Mesendoderm (in vitro differentiated cells): Measurements from ENCODE around the gene FAM3D.
A peak's percentile ranks its signal among the peaks of the same experiment; 100 is the strongest.

Experiments used
- DNase-seq: peaks from one replicate; pipeline ENCODE4 v3.0.0; 2013
- H2AK5ac ChIP-seq: 2 replicates; pipeline ENCODE4 v1.6.1; 2013; ENCODE audit warnings: low read length, inconsistent platforms
- H2BK120ac ChIP-seq: 2 replicates; pipeline ENCODE4 v1.6.1; 2013; ENCODE audit warnings: low read depth, mild to moderate bottlenecking, low read length, moderate library complexity, mixed read lengths
- H2BK15ac ChIP-seq: replicated peaks from 2 replicates; pipeline ENCODE4 v1.6.1; 2013; ENCODE audit warnings: low read depth, mild to moderate bottlenecking, moderate library complexity
- H2BK5ac ChIP-seq: 2 replicates; pipeline ENCODE4 v1.6.1; 2013; ENCODE audit warnings: low read length, inconsistent platforms
- H3K18ac ChIP-seq: 2 replicates; pipeline ENCODE4 v1.6.1; 2013; ENCODE audit warnings: mild to moderate bottlenecking, low read length, mixed read lengths
- H3K23ac ChIP-seq: one replicate; pipeline ENCODE4 v1.6.1; 2013; ENCODE audit warnings: low read length
- H3K27ac ChIP-seq: 2 replicates; pipeline ENCODE4 v1.5.1; 2013; ENCODE audit warnings: low read depth, mild to moderate bottlenecking, inconsistent platforms, low read length, moderate library complexity
- H3K27me3 ChIP-seq: 2 replicates; pipeline ENCODE4 v1.6.1; 2013; ENCODE audit warnings: low read length, control low read depth, mild to moderate bottlenecking, inconsistent platforms; ENCODE audit not compliant: insufficient read depth, poor library complexity
- H3K36me3 ChIP-seq: 2 replicates; pipeline ENCODE4 v1.6.1; 2013; ENCODE audit warnings: low read length, inconsistent platforms; ENCODE audit not compliant: control insufficient read depth, insufficient read depth
- H3K4ac ChIP-seq: one replicate; pipeline ENCODE4 v1.6.1; 2013; ENCODE audit warnings: low read depth, mild to moderate bottlenecking, low read length, moderate library complexity
- H3K4me1 ChIP-seq: 2 replicates; pipeline ENCODE4 v1.6.1; 2013; ENCODE audit warnings: low read depth, low read length, inconsistent platforms; ENCODE audit not compliant: control insufficient read depth
- H3K4me2 ChIP-seq: 2 replicates; pipeline ENCODE4 v1.6.1; 2013; ENCODE audit warnings: low read length
- H3K4me3 ChIP-seq: 2 replicates; pipeline ENCODE4 v1.5.1; 2013; ENCODE audit warnings: mild to moderate bottlenecking, low read length
- H3K56ac ChIP-seq: one replicate; pipeline ENCODE4 v1.6.1; 2013; ENCODE audit warnings: low read length
- H3K79me1 ChIP-seq: 2 replicates; pipeline ENCODE4 v1.6.1; 2013; ENCODE audit warnings: low read length, inconsistent platforms
- H3K79me2 ChIP-seq: 2 replicates; pipeline ENCODE4 v1.6.1; 2013; ENCODE audit warnings: mild to moderate bottlenecking, low read length; ENCODE audit not compliant: control insufficient read depth, insufficient read depth
- H3K9ac ChIP-seq: 2 replicates; pipeline ENCODE4 v1.6.1; 2013; ENCODE audit warnings: low read length, inconsistent platforms
- H4K5ac ChIP-seq: one replicate; pipeline ENCODE4 v1.6.1; 2013; ENCODE audit warnings: low read length
- H4K8ac ChIP-seq: one replicate; pipeline ENCODE4 v1.6.1; 2013; ENCODE audit warnings: low read depth, mild to moderate bottlenecking, control low read depth, low read length, moderate library complexity
- WGBS: extraction: QIAGEN DNeasy Blood & Tissue Kit; methylation state at CpG from one replicate; pipeline ENCODE4 v1.1.7; 2013; ENCODE audit warnings: low lambda C conversion rate, missing lambda C conversion rate; ENCODE audit not compliant: insufficient coverage; ENCODE audit errors: extremely low coverage; 5-methylcytosine and 5-hydroxymethylcytosine counted together

The FAM3D gene

GRCh38 chr3:58620421-58620820, 46.2 kb downstream of the FAM3D start:
- no peaks in the 10 kb centered on the region for H3K79me1 ChIP-seq
- no CpG with 5 or more reads among the region's 8 CpGs for WGBS
- no peak overlapping the region for H2BK5ac ChIP-seq
- no peak overlapping the region for H3K23ac ChIP-seq
- H4K5ac ChIP-seq = no peak overlapping the region
- no peaks in the 10 kb centered on the region for H3K36me3 ChIP-seq
- peaks cover 1% of the 10 kb centered on the region for H3K4me1 ChIP-seq
- no peak overlapping the region for H3K18ac ChIP-seq
- no peak overlapping the region for H3K27ac ChIP-seq
- no peak overlapping the region for H3K4ac ChIP-seq
- no peak overlapping the region for H3K9ac ChIP-seq
- DNase-seq = no peak
- H2BK120ac ChIP-seq = no peak overlapping the region
- H3K79me2 ChIP-seq = no peaks in the 10 kb centered on the region
- H2AK5ac ChIP-seq = no peak overlapping the region
- no peak overlapping the region for H4K8ac ChIP-seq
- H3K4me3 ChIP-seq = no peak overlapping the region
- no peak overlapping the region for H2BK15ac ChIP-seq
- H3K4me2 ChIP-seq = no peak overlapping the region
- no peak overlapping the region for H3K56ac ChIP-seq
- no peaks in the 10 kb centered on the region for H3K27me3 ChIP-seq

- no peak overlapping the region for H3K4ac ChIP-seq
- no peaks in the 10 kb centered on the region for H3K36me3 ChIP-seq
- peaks cover 1% of the 10 kb centered on the region for H3K4me1 ChIP-seq
- H3K23ac ChIP-seq = no peak overlapping the region
- H3K4me3 ChIP-seq = no peak overlapping the region
- DNase-seq = peak; percentile 68
- no peak overlapping the region for H3K27ac ChIP-seq
- H4K8ac ChIP-seq = no peak overlapping the region
- no peaks in the 10 kb centered on the region for H3K79me1 ChIP-seq
- H3K9ac ChIP-seq = no peak overlapping the region
- no peak overlapping the region for H2BK120ac ChIP-seq
- H2BK15ac ChIP-seq = no peak overlapping the region
- H3K56ac ChIP-seq = no peak overlapping the region
- H2BK5ac ChIP-seq = no peak overlapping the region
- no peak overlapping the region for H3K4me2 ChIP-seq
- H2AK5ac ChIP-seq = no peak overlapping the region
- H3K27me3 ChIP-seq = no peaks in the 10 kb centered on the region
- H4K5ac ChIP-seq = no peak overlapping the region
- H3K79me2 ChIP-seq = no peaks in the 10 kb centered on the region
- H3K18ac ChIP-seq = no peak overlapping the region
- no CpG with 5 or more reads among the region's 8 CpGs for WGBS
Measured at GRCh38 chr3:58617338-58617761, 49.2 kb downstream of the FAM3D start.

GRCh38 chr3:58613236-58614132, 53.1 kb downstream of the FAM3D start:
- Histone ChIP-seq H2AK5ac (no peak overlapping the region), H3K23ac (no peak overlapping the region), H2BK120ac (no peak overlapping the region), H3K18ac (no peak overlapping the region), H3K27ac (no peak overlapping the region), H3K36me3 (no peaks in the 10 kb centered on the region), H4K8ac (no peak overlapping the region), H3K56ac (no peak overlapping the region), H3K4me1 (peaks cover 1% of the 10 kb centered on the region), H3K27me3 (no peaks in the 10 kb centered on the region), H2BK15ac (no peak overlapping the region), H4K5ac (no peak overlapping the region), H3K79me2 (no peaks in the 10 kb centered on the region), H3K4ac (no peak overlapping the region), H3K4me2 (no peak overlapping the region), H3K79me1 (no peaks in the 10 kb centered on the region), H2BK5ac (no peak overlapping the region), H3K9ac (no peak overlapping the region), H3K4me3 (no peak overlapping the region)
- no CpG with 5 or more reads among the region's 7 CpGs for whole genome bisulfite sequencing
- no peak for DNase-seq

GRCh38 chr3:58612830-58613229, 53.7 kb downstream of the FAM3D start:
- H3K4me2 ChIP-seq = no peak overlapping the region
- H2BK5ac ChIP-seq = no peak overlapping the region
- no peak overlapping the region for H3K9ac ChIP-seq
- H2BK15ac ChIP-seq = no peak overlapping the region
- no peak overlapping the region for H2AK5ac ChIP-seq
- H3K18ac ChIP-seq = no peak overlapping the region
- H3K23ac ChIP-seq = no peak overlapping the region
- no peak overlapping the region for H3K56ac ChIP-seq
- peaks cover 1% of the 10 kb centered on the region for H3K4me1 ChIP-seq
- DNase-seq = no peak
- H3K27ac ChIP-seq = no peak overlapping the region
- H3K79me2 ChIP-seq = no peaks in the 10 kb centered on the region
- no peak overlapping the region for H4K8ac ChIP-seq
- H3K4ac ChIP-seq = no peak overlapping the region
- no peaks in the 10 kb centered on the region for H3K36me3 ChIP-seq
- H3K4me3 ChIP-seq = no peak overlapping the region
- no peak overlapping the region for H4K5ac ChIP-seq
- H2BK120ac ChIP-seq = no peak overlapping the region
- no peaks in the 10 kb centered on the region for H3K79me1 ChIP-seq
- H3K27me3 ChIP-seq = no peaks in the 10 kb centered on the region
- no CpG with 5 or more reads among the region's 9 CpGs for WGBS

GRCh38 chr3:58609990-58610389, 56.6 kb downstream of the FAM3D start:
- no peaks in the 10 kb centered on the region for H3K36me3 ChIP-seq
- no peak overlapping the region for H3K18ac ChIP-seq
- no peak overlapping the region for H3K23ac ChIP-seq
- H3K4me1 ChIP-seq = no peaks in the 10 kb centered on the region
- no peak overlapping the region for H2BK5ac ChIP-seq
- H2BK120ac ChIP-seq = no peak overlapping the region
- H3K4ac ChIP-seq = no peak overlapping the region
- DNase-seq = no peak
- H3K79me1 ChIP-seq = no peaks in the 10 kb centered on the region
- H2BK15ac ChIP-seq = no peak overlapping the region
- H4K8ac ChIP-seq = no peak overlapping the region
- H4K5ac ChIP-seq = no peak overlapping the region
- no peaks in the 10 kb centered on the region for H3K79me2 ChIP-seq
- no peak overlapping the region for H3K4me3 ChIP-seq
- H3K9ac ChIP-seq = no peak overlapping the region
- H2AK5ac ChIP-seq = no peak overlapping the region
- no CpG with 5 or more reads among the region's 7 CpGs for WGBS
- no peak overlapping the region for H3K27ac ChIP-seq
- no peak overlapping the region for H3K4me2 ChIP-seq
- H3K27me3 ChIP-seq = no peaks in the 10 kb centered on the region
- H3K56ac ChIP-seq = no peak overlapping the region

GRCh38 chr3:58608648-58609047, 57.9 kb downstream of the FAM3D start:
- H3K79me1 ChIP-seq = no peaks in the 10 kb centered on the region
- H4K5ac ChIP-seq = no peak overlapping the region
- H3K27ac ChIP-seq = no peak overlapping the region
- H3K9ac ChIP-seq = no peak overlapping the region
- no peak overlapping the region for H2BK5ac ChIP-seq
- no peaks in the 10 kb centered on the region for H3K79me2 ChIP-seq
- H2AK5ac ChIP-seq = no peak overlapping the region
- H3K23ac ChIP-seq = no peak overlapping the region
- H3K18ac ChIP-seq = no peak overlapping the region
- no peak overlapping the region for H2BK120ac ChIP-seq
- H3K4me1 ChIP-seq = no peaks in the 10 kb centered on the region
- no peak overlapping the region for H3K4me2 ChIP-seq
- H3K56ac ChIP-seq = no peak overlapping the region
- no peak overlapping the region for H3K4me3 ChIP-seq
- no peak overlapping the region for H3K4ac ChIP-seq
- no CpG with 5 or more reads among the region's 5 CpGs for WGBS
- H2BK15ac ChIP-seq = no peak overlapping the region
- DNase-seq = no peak
- H3K27me3 ChIP-seq = no peaks in the 10 kb centered on the region
- no peaks in the 10 kb centered on the region for H3K36me3 ChIP-seq
- H4K8ac ChIP-seq = no peak overlapping the region
